Type B pancreatic cell (in vitro differentiated cells): Measurements from ENCODE around the gene CFAP299. TPM values are rescaled to one million over a fixed set of nuclear protein-coding genes. Genes with fewer than 3 reads are reported as not detected.

Source experiments
- DNase-seq: peaks from one replicate; pipeline ENCODE4 v3.0.0; 2021; ENCODE audit warnings: mixed read lengths; ENCODE audit not compliant: unreplicated experiment; ENCODE audit errors: extremely low spot score
- H3K27ac Mint-ChIP-seq: 2 replicates; pipeline ENCODE4 v1.8.0; 2021; ENCODE audit warnings: mild to moderate bottlenecking, mixed read lengths
- H3K27me3 Mint-ChIP-seq: 2 replicates; pipeline ENCODE4 v1.8.0; 2021; ENCODE audit warnings: mixed read lengths
- H3K36me3 Mint-ChIP-seq: 2 replicates; pipeline ENCODE4 v1.8.0; 2021; ENCODE audit warnings: mixed read lengths
- H3K4me1 Mint-ChIP-seq: one replicate; pipeline ENCODE4 v1.8.0; 2021; ENCODE audit warnings: mixed read lengths; ENCODE audit not compliant: unreplicated experiment
- H3K4me3 Mint-ChIP-seq: 2 replicates; pipeline ENCODE4 v1.8.0; 2021; ENCODE audit warnings: mild to moderate bottlenecking, mixed read lengths
- H3K9me3 Mint-ChIP-seq: 2 replicates; pipeline ENCODE4 v1.8.0; 2021; ENCODE audit warnings: mixed read lengths
- total RNA-seq: library from RNA; stranded (reverse); gene quantifications from 2 replicates; pipeline ENCODE4 v1.2.1, GENCODE V29; 2021; ENCODE audit warnings: low replicate concordance
- TF ChIP-seq, protein P1 (sequence below): fragments of 200-600 bp; sonication (generic); conservative IDR thresholded peaks from 2 replicates; pipeline ENCODE4 v1.5.0; 2021; ENCODE audit warnings: antibody characterized with exemption, mild to moderate bottlenecking

CFAP299 gene
- total RNA-seq, 1 donor from 2014 or later = 1.1 TPM

GRCh38 chr4:80452055-80452454 is 116.5 kb downstream of the CFAP299 start:
- Mint-ChIP-seq H3K4me3 (no peak overlapping the region), H3K4me1 (peaks cover 5% of the 10 kb centered on the region), H3K27me3 (no peaks in the 10 kb centered on the region), H3K27ac (no peak overlapping the region), H3K9me3 (no peaks in the 10 kb centered on the region), H3K36me3 (no peaks in the 10 kb centered on the region)
- no peak for DNase-seq
- TF ChIP-seq, protein P1, sequence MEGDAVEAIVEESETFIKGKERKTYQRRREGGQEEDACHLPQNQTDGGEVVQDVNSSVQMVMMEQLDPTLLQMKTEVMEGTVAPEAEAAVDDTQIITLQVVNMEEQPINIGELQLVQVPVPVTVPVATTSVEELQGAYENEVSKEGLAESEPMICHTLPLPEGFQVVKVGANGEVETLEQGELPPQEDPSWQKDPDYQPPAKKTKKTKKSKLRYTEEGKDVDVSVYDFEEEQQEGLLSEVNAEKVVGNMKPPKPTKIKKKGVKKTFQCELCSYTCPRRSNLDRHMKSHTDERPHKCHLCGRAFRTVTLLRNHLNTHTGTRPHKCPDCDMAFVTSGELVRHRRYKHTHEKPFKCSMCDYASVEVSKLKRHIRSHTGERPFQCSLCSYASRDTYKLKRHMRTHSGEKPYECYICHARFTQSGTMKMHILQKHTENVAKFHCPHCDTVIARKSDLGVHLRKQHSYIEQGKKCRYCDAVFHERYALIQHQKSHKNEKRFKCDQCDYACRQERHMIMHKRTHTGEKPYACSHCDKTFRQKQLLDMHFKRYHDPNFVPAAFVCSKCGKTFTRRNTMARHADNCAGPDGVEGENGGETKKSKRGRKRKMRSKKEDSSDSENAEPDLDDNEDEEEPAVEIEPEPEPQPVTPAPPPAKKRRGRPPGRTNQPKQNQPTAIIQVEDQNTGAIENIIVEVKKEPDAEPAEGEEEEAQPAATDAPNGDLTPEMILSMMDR = no peak

DNA sequence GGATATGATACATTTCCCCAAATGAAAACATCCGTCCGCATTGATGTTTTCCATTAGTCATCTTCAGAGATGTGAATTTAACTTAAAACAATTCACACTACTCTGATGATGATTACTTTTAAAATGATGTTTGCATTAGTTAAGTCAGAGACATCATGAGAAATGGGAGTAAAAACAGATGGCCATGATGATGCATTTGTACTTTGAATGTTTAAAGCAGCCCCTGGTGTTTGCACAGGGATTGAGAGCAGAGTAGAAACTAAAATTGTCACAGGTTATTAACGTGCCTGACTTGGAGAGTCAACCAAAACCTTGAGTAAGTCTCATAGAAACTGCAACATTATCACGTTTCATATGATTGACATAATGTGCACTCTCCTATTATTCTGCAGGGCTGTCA is 117.2 kb downstream of the CFAP299 start:
- DNase-seq = no peak
- Mint-ChIP-seq H3K4me3 (no peak overlapping the region), H3K4me1 (peaks cover 5% of the 10 kb centered on the region), H3K9me3 (no peaks in the 10 kb centered on the region), H3K36me3 (no peaks in the 10 kb centered on the region), H3K27me3 (no peaks in the 10 kb centered on the region), H3K27ac (no peak overlapping the region)
- TF ChIP-seq, protein P1 = no peak

DNA sequence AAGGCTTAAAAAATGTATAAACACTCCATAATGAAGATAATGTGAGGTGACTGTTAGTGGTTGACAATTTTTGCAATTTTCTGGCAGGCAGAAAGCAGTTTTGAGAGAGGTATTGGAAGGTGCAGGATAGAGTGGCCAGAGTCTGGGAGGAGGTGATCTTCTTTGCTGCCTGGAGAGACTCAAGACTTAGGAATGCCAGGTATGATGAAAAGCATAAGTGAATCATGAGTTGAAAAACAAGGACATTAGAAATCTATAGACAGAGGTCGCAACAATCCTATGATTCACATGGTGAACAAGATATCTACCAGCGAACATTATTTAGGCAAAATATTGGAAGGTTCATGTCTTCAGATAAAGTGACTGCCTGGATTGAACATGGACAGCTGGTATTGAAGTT is 118.5 kb downstream of the CFAP299 start:
- Mint-ChIP-seq H3K9me3 (no peaks in the 10 kb centered on the region), H3K27me3 (no peaks in the 10 kb centered on the region), H3K4me1 (peaks cover 5% of the 10 kb centered on the region), H3K4me3 (peak overlapping the region; percentile 42), H3K36me3 (no peaks in the 10 kb centered on the region), H3K27ac (peak overlapping the region; percentile 80)
- DNase-seq = no peak
- TF ChIP-seq, protein P1 = no peak

GRCh38 chr4:80454556-80454955 is 119.0 kb downstream of the CFAP299 start:
- no peaks in the 10 kb centered on the region for H3K27me3 Mint-ChIP-seq
- no peaks in the 10 kb centered on the region for H3K9me3 Mint-ChIP-seq
- peak overlapping the region; percentile 80 for H3K27ac Mint-ChIP-seq
- no peaks in the 10 kb centered on the region for H3K36me3 Mint-ChIP-seq
- H3K4me1 Mint-ChIP-seq = peaks cover 5% of the 10 kb centered on the region
- TF ChIP-seq, protein P1 = no peak
- peak overlapping the region; percentile 42 for H3K4me3 Mint-ChIP-seq
- no peak for DNase-seq

- H3K9me3 Mint-ChIP-seq = peaks cover 4% of the 10 kb centered on the region
- TF ChIP-seq, protein P1 = no peak
- no peak overlapping the region for H3K27ac Mint-ChIP-seq
- H3K4me3 Mint-ChIP-seq = no peak overlapping the region
- no peaks in the 10 kb centered on the region for H3K36me3 Mint-ChIP-seq
- no peak for DNase-seq
- no peaks in the 10 kb centered on the region for H3K27me3 Mint-ChIP-seq
- H3K4me1 Mint-ChIP-seq = no peaks in the 10 kb centered on the region
Measured at GRCh38 chr4:80459918-80460473, 124.5 kb downstream of the CFAP299 start.

GRCh38 chr4:80461412-80461811 is 125.9 kb downstream of the CFAP299 start:
- peaks cover 4% of the 10 kb centered on the region for H3K9me3 Mint-ChIP-seq
- H3K4me1 Mint-ChIP-seq = no peaks in the 10 kb centered on the region
- H3K36me3 Mint-ChIP-seq = no peaks in the 10 kb centered on the region
- TF ChIP-seq, protein P1 = no peak
- DNase-seq = no peak
- peak overlapping the region; percentile 27 for H3K27ac Mint-ChIP-seq
- peak overlapping the region; percentile 50 for H3K4me3 Mint-ChIP-seq
- no peaks in the 10 kb centered on the region for H3K27me3 Mint-ChIP-seq
